ENCODE measurements around the gene MAN2B2. TPM values are rescaled to one million over a fixed set of nuclear protein-coding genes. Genes with fewer than 3 reads are reported as not detected.

Gene MAN2B2
- total RNA-seq, 1 donor from 2014 or later: 39.1 TPM

DNA sequence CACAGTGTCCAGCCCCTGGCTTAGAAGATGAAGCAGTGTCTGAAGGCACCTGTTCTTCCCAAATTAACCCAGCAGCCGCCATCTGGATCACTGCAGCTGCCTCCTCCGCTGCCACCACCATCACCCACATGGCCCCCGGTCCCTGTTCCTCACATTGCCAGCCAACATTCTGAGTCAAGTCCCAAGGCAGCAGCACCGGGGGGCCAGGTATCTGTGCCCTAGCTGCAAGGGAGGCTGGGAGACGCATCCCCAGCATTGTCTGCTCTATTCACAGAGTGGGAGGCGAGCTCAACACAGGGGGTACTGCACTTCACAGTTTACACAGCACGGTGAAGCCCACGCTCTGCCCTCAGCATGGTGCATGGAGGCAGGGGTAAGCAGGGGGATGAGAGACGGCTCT is 42.3 kb upstream of the MAN2B2 start:
- Mint-ChIP-seq H3K4me3 (ENCODE audit: unreplicated experiment) (no peak overlapping the region), H3K27ac (ENCODE audit: unreplicated experiment) (no peak overlapping the region)
- TF ChIP-seq, protein P1, sequence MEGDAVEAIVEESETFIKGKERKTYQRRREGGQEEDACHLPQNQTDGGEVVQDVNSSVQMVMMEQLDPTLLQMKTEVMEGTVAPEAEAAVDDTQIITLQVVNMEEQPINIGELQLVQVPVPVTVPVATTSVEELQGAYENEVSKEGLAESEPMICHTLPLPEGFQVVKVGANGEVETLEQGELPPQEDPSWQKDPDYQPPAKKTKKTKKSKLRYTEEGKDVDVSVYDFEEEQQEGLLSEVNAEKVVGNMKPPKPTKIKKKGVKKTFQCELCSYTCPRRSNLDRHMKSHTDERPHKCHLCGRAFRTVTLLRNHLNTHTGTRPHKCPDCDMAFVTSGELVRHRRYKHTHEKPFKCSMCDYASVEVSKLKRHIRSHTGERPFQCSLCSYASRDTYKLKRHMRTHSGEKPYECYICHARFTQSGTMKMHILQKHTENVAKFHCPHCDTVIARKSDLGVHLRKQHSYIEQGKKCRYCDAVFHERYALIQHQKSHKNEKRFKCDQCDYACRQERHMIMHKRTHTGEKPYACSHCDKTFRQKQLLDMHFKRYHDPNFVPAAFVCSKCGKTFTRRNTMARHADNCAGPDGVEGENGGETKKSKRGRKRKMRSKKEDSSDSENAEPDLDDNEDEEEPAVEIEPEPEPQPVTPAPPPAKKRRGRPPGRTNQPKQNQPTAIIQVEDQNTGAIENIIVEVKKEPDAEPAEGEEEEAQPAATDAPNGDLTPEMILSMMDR (IDR thresholded peaks at IDR 0.05): no peak

DNA sequence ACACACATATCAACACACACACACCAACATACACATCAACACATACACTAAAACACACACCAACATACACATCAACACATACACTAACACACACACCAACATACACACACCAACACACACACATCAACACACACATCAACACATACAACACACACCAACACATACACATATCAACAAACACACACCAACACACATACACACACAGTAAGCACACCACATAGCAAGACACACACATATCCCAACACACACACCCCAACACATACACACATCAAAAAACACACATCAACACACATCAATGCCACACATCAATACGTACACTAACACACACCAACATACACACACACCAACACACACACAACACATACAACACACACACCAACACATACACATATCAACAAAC is 40.9 kb upstream of the MAN2B2 start:
- H3K4me1 Mint-ChIP-seq (ENCODE audit: unreplicated experiment): no peaks in the 10 kb centered on the region
- H3K36me3 Mint-ChIP-seq (ENCODE audit: unreplicated experiment): no peaks in the 10 kb centered on the region
- H3K9me3 Mint-ChIP-seq (ENCODE audit: unreplicated experiment): no peaks in the 10 kb centered on the region
- TF ChIP-seq, protein P1 (IDR thresholded peaks at IDR 0.05): no peak
- no peaks in the 10 kb centered on the region for H3K27me3 Mint-ChIP-seq (ENCODE audit: unreplicated experiment)
- H3K27ac Mint-ChIP-seq (ENCODE audit: unreplicated experiment): no peak overlapping the region
- no peak for DNase-seq (ENCODE audit: extremely low spot score, unreplicated experiment)
- no peak overlapping the region for H3K4me3 Mint-ChIP-seq (ENCODE audit: unreplicated experiment)

More for the DNA sequence above, 42.3 kb upstream of the MAN2B2 start:
- no peaks in the 10 kb centered on the region for H3K9me3 Mint-ChIP-seq (ENCODE audit: unreplicated experiment)
- H3K36me3 Mint-ChIP-seq (ENCODE audit: unreplicated experiment): no peaks in the 10 kb centered on the region
- no peaks in the 10 kb centered on the region for H3K4me1 Mint-ChIP-seq (ENCODE audit: unreplicated experiment)
- DNase-seq (ENCODE audit: extremely low spot score, unreplicated experiment): no peak
- no peaks in the 10 kb centered on the region for H3K27me3 Mint-ChIP-seq (ENCODE audit: unreplicated experiment)

DNA sequence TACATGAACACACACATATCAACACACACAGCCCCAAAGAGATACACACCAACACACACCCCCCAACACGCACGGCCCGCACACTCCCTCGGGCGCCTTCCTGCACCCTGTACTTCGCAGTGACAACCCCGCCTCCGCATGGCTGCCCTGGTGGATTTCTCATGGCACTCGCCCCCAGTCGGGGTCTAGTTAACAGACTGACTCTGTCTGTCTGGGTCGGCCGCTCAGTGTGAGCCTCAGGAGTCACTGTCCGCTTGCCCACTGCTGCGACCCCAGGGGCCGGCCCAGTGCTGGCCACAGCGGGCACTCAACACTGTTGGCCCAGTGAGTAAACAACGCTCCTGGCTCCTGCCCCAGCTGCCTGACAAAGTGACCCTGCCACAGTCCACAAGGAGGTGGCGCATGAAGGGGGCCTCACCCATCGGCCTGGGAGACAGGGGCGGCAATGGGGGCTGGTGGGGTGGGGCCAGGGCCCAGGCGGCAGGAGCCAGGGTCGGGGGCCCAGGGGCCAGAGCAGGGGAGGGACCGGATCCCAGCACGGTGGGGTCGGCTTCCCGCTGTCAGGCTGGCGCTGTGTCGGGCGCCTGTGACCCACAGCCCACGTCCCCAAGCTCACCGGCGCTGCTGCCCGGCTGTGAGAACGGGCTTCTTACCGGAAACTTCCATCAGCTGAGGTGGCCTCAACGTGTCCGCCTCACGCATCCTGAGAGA is 40.2 kb upstream of the MAN2B2 start:
- Mint-ChIP-seq H3K4me1 (ENCODE audit: unreplicated experiment) (no peaks in the 10 kb centered on the region), H3K27ac (ENCODE audit: unreplicated experiment) (no peak overlapping the region), H3K36me3 (ENCODE audit: unreplicated experiment) (no peaks in the 10 kb centered on the region), H3K27me3 (ENCODE audit: unreplicated experiment) (no peaks in the 10 kb centered on the region), H3K9me3 (ENCODE audit: unreplicated experiment) (no peaks in the 10 kb centered on the region), H3K4me3 (ENCODE audit: unreplicated experiment) (no peak overlapping the region)
- no peak for DNase-seq (ENCODE audit: extremely low spot score, unreplicated experiment)
- TF ChIP-seq, protein P1 (IDR thresholded peaks at IDR 0.05): no peak

DNA sequence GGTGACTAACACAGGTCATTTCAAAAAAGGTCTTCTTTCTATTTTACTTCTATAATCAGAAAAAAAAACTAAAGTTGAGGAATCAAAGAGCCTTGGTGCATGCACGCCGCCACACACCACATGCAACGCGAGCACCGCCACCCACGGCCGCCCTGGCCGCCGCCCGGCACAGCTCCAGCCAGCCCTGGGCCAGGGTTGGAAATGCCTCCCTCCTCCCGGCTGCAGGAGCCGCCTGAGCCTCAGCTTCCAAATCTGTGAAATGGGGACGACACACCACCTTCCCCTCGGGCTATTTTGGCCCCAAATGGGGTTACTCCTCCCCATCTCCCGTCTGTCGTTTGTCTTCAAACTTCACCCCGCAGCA is 39.7 kb upstream of the MAN2B2 start:
- H3K4me3 Mint-ChIP-seq (ENCODE audit: unreplicated experiment): no peak overlapping the region
- DNase-seq (ENCODE audit: extremely low spot score, unreplicated experiment): no peak
- H3K4me1 Mint-ChIP-seq (ENCODE audit: unreplicated experiment): no peaks in the 10 kb centered on the region
- TF ChIP-seq, protein P1 (IDR thresholded peaks at IDR 0.05): no peak
- H3K9me3 Mint-ChIP-seq (ENCODE audit: unreplicated experiment): no peaks in the 10 kb centered on the region
- no peak overlapping the region for H3K27ac Mint-ChIP-seq (ENCODE audit: unreplicated experiment)
- H3K27me3 Mint-ChIP-seq (ENCODE audit: unreplicated experiment): no peaks in the 10 kb centered on the region
- H3K36me3 Mint-ChIP-seq (ENCODE audit: unreplicated experiment): no peaks in the 10 kb centered on the region

DNA sequence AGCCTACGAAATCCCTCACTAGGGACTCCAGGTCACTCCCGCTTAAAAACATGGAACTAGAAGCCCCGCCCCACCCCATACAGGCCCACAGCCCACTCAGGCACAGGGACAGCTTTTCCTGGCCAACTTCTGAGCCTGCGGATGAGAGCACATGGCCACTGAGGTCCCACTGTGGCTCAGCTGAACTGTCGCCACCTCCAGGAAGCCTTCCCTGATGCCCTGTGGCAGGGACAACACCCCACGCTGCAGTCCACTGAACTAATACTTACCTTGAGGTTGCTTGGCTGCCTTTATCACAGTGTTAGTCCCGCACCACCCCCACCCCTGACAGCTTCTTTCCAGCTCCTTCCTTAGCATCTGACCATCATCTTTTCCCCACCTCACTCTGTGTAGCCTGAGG is 39.3 kb upstream of the MAN2B2 start:
- no peaks in the 10 kb centered on the region for H3K9me3 Mint-ChIP-seq (ENCODE audit: unreplicated experiment)
- H3K4me1 Mint-ChIP-seq (ENCODE audit: unreplicated experiment): no peaks in the 10 kb centered on the region
- no peaks in the 10 kb centered on the region for H3K36me3 Mint-ChIP-seq (ENCODE audit: unreplicated experiment)
- no peak overlapping the region for H3K27ac Mint-ChIP-seq (ENCODE audit: unreplicated experiment)
- H3K27me3 Mint-ChIP-seq (ENCODE audit: unreplicated experiment): no peaks in the 10 kb centered on the region
- no peak for DNase-seq (ENCODE audit: extremely low spot score, unreplicated experiment)
- TF ChIP-seq, protein P1 (IDR thresholded peaks at IDR 0.05): no peak
- no peak overlapping the region for H3K4me3 Mint-ChIP-seq (ENCODE audit: unreplicated experiment)
